OCI-LY1 (cell line): ENCODE results near the gene FBXW7.

ENCODE experiments used
- H2AFZ ChIP-seq: fragments of 200-600 bp; sonication (generic), shearing (Covaris generic); 2 replicates; pipeline ENCODE4 v1.6.0; 2014; ENCODE audit warnings: antibody characterized with exemption, mild to moderate bottlenecking, low read length
- H3F3A ChIP-seq: fragments of 200-600 bp; sonication (generic), shearing (Covaris generic); 2 replicates; pipeline ENCODE4 v1.6.0; 2014; ENCODE audit warnings: mild to moderate bottlenecking, antibody characterized with exemption, low read length, moderate library complexity; ENCODE audit not compliant: insufficient read depth
- H3K27ac ChIP-seq: fragments of 200-600 bp; sonication (generic); 2 replicates; pipeline ENCODE4 v1.5.1; 2014; ENCODE audit warnings: low read length, mixed run types, mild to moderate bottlenecking, low read depth; ENCODE audit not compliant: poor library complexity, severe bottlenecking
- H3K27me3 ChIP-seq: fragments of 200-600 bp; sonication (generic); 2 replicates; pipeline ENCODE4 v1.6.0; 2014; ENCODE audit warnings: antibody characterized with exemption, mild to moderate bottlenecking, low read length, moderate library complexity; ENCODE audit not compliant: insufficient read depth
- H3K36me3 ChIP-seq: fragments of 200-600 bp; sonication (generic); 2 replicates; pipeline ENCODE4 v1.6.1; 2014; ENCODE audit warnings: mild to moderate bottlenecking, antibody characterized with exemption, low read length, moderate library complexity, mixed read lengths; ENCODE audit not compliant: insufficient read depth
- H3K4me1 ChIP-seq: fragments of 200-600 bp; sonication (generic); 2 replicates; pipeline ENCODE4 v1.5.1; 2014; ENCODE audit warnings: mild to moderate bottlenecking, low read length, moderate library complexity; ENCODE audit not compliant: insufficient read depth, severe bottlenecking
- H3K4me2 ChIP-seq: fragments of 200-600 bp; sonication (generic), shearing (Covaris generic); 2 replicates; pipeline ENCODE4 v1.6.1; 2014; ENCODE audit warnings: low read length
- H3K4me3 ChIP-seq: fragments of 200-600 bp; sonication (generic); 2 replicates; pipeline ENCODE4 v1.5.1; 2014; ENCODE audit warnings: low read length, low read depth, mild to moderate bottlenecking, mixed read lengths; ENCODE audit not compliant: poor library complexity, severe bottlenecking
- H3K79me2 ChIP-seq: fragments of 200-600 bp; shearing (Covaris generic); 2 replicates; pipeline ENCODE4 v1.6.1; 2016; ENCODE audit warnings: mixed run types, low read length, mixed read lengths; ENCODE audit not compliant: insufficient read depth
- H3K9ac ChIP-seq: fragments of 200-600 bp; sonication (generic), shearing (Covaris generic); 2 replicates; pipeline ENCODE4 v1.6.1; 2014; ENCODE audit warnings: mild to moderate bottlenecking, low read length, mixed read lengths
- H3K9me2 ChIP-seq: fragments of 200-600 bp; sonication (generic), shearing (Covaris generic); 2 replicates; pipeline ENCODE4 v1.6.1; 2014; ENCODE audit warnings: low read depth, mild to moderate bottlenecking, low read length, mixed read lengths
- H3K9me3 ChIP-seq: fragments of 200-600 bp; shearing (Covaris generic); 2 replicates; pipeline ENCODE4 v1.6.1; 2014; ENCODE audit warnings: low read length, mixed read lengths
- H4K20me1 ChIP-seq: fragments of 200-600 bp; sonication (generic), shearing (Covaris generic); 2 replicates; pipeline ENCODE4 v1.6.0; 2016; ENCODE audit warnings: mild to moderate bottlenecking, low read length; ENCODE audit not compliant: insufficient read depth
- EZH2 ChIP-seq: fragments of 200-600 bp; sonication (generic), shearing (Covaris generic); IDR thresholded peaks from 2 replicates; pipeline ENCODE4 v1.8.0; 2017; ENCODE audit warnings: borderline replicate concordance, mixed run types, mild to moderate bottlenecking, antibody characterized with exemption, low read length, moderate library complexity, mixed read lengths
- TF ChIP-seq, protein P1 (sequence below): fragments of 200-600 bp; sonication (generic), shearing (Covaris generic); IDR thresholded peaks from 2 replicates; pipeline ENCODE4 v1.5.1; 2017; ENCODE audit warnings: mild to moderate bottlenecking, antibody characterized with exemption, low read length, moderate library complexity, mixed read lengths

Gene FBXW7

DNA sequence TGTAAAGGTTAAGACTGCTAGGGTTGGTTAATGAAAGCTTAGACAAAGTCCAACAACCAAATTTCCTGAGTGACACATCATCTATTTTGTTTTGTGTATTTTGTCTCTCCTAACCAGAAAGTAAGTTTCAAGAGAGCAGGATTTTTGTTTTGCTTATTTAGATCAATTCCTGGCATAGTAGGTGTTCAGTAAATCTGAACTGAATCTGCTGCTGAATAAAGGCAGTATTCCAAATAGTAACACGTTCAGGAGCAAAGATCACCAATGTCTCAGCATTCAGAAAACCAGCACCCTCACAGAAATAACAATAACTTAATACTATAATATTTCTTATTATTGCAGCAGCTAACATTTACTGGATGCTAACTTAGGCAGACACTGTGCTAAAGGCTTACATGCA, 12.2 kb downstream of the FBXW7 start:
- TF ChIP-seq EZH2 = no peak
- TF ChIP-seq, protein P1, sequence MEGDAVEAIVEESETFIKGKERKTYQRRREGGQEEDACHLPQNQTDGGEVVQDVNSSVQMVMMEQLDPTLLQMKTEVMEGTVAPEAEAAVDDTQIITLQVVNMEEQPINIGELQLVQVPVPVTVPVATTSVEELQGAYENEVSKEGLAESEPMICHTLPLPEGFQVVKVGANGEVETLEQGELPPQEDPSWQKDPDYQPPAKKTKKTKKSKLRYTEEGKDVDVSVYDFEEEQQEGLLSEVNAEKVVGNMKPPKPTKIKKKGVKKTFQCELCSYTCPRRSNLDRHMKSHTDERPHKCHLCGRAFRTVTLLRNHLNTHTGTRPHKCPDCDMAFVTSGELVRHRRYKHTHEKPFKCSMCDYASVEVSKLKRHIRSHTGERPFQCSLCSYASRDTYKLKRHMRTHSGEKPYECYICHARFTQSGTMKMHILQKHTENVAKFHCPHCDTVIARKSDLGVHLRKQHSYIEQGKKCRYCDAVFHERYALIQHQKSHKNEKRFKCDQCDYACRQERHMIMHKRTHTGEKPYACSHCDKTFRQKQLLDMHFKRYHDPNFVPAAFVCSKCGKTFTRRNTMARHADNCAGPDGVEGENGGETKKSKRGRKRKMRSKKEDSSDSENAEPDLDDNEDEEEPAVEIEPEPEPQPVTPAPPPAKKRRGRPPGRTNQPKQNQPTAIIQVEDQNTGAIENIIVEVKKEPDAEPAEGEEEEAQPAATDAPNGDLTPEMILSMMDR = no peak
- Histone ChIP-seq H3K4me3 (no peak overlapping the region), H3K9me2 (no peaks in the 10 kb centered on the region), H3K4me2 (no peak overlapping the region), H2AFZ (no peak overlapping the region), H3F3A (no peaks in the 10 kb centered on the region), H3K9ac (no peak overlapping the region), H4K20me1 (no peaks in the 10 kb centered on the region), H3K27me3 (no peaks in the 10 kb centered on the region), H3K36me3 (peaks cover 52% of the 10 kb centered on the region), H3K79me2 (peaks cover 97% of the 10 kb centered on the region), H3K9me3 (no peaks in the 10 kb centered on the region), H3K27ac (no peak overlapping the region), H3K4me1 (peaks cover 36% of the 10 kb centered on the region)

DNA sequence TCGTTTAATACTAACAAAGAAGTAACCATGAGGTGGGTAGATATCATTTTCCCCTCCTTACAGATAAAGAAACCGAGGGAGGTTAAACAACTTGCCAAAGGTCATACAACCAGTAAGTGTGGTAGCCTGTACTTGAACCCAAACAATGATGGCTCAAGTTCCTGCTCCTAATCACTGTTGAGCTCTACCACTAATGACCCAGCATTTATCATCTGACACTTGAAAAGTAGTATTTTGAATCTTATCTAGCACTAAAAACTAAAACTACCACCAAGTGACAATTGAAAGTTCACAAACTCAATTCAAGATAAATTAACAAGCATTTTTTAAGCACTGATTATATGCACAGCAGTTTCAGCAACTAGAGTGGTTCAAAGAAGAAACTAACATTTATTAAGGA, 13.1 kb downstream of the FBXW7 start:
- Histone ChIP-seq H3F3A (no peaks in the 10 kb centered on the region; the same call in 1 of the 2 replicates), H3K4me3 (no peak overlapping the region), H3K27ac (no peak overlapping the region), H3K27me3 (no peaks in the 10 kb centered on the region), H4K20me1 (no peaks in the 10 kb centered on the region), H3K4me1 (peaks cover 27% of the 10 kb centered on the region), H2AFZ (no peak overlapping the region), H3K36me3 (peaks cover 48% of the 10 kb centered on the region), H3K4me2 (no peak overlapping the region), H3K9me2 (no peaks in the 10 kb centered on the region), H3K9ac (no peak overlapping the region), H3K79me2 (peaks cover 97% of the 10 kb centered on the region), H3K9me3 (no peaks in the 10 kb centered on the region)
- TF ChIP-seq, protein P1 = no peak
- no peak for TF ChIP-seq EZH2

DNA sequence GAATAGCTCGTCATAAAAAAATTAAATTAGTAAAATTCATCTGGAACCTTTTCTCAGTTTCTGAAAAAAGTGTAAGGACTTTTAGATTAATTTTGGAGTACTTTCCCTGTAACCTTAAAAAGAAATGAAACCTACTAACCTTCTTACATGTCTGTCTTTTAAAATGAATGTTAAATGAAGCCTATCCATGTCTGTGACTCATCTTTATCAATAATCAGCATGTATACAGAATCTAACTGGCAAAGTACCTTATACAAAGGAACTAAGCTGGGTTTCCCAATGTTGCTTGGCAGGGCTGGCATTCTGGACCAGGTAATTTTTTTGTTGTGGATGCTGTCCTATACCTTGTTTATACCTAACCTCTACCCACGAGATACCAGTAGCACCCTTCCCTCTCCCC, 13.6 kb downstream of the FBXW7 start:
- Histone ChIP-seq H3K4me1 (peaks cover 27% of the 10 kb centered on the region), H3K4me2 (no peak overlapping the region), H3K27ac (no peak overlapping the region), H3K9me2 (no peaks in the 10 kb centered on the region), H3K9me3 (no peaks in the 10 kb centered on the region), H3K9ac (no peak overlapping the region), H2AFZ (no peak overlapping the region), H3F3A (no peaks in the 10 kb centered on the region; the same call in 1 of the 2 replicates), H4K20me1 (no peaks in the 10 kb centered on the region), H3K79me2 (peaks cover 97% of the 10 kb centered on the region), H3K36me3 (peaks cover 49% of the 10 kb centered on the region), H3K27me3 (no peaks in the 10 kb centered on the region), H3K4me3 (no peak overlapping the region)
- no peak for TF ChIP-seq EZH2
- TF ChIP-seq, protein P1 = no peak
